Stimulated activated naive CD4-positive, alpha-beta T cell treated with Interleukin-2 at 50 U/mL for 16 hours (primary cell): ENCODE measurements around the gene MAP7D1.
"Not testable (repeated sequence)": the region's sequence is repeated elsewhere in the genome, so short reads cannot be mapped to it uniquely, and the experiment has no call there.

ENCODE experiments used
- DNase-seq: peaks from one replicate; lab custom pipeline; 2025; lab: John Stamatoyannopoulos, UW

MAP7D1 gene

GRCh38 chr1:36203554-36204346 lies 47.8 kb downstream of the MAP7D1 start:
- DNase-seq, result no peak

GRCh38 chr1:36204347-36204909 lies 48.5 kb downstream of the MAP7D1 start:
- DNase-seq, result no peak

GRCh38 chr1:36206323-36206858 lies 50.4 kb downstream of the MAP7D1 start:
- DNase-seq, result no peak

- no peak for DNase-seq
These were observed 51.4 kb downstream of the MAP7D1 start for GRCh38 chr1:36207339-36207738.

- no peak for DNase-seq
These were observed 53.2 kb downstream of the MAP7D1 start for GRCh38 chr1:36208978-36209703.

- no peak for DNase-seq
These were observed 55.3 kb downstream of the MAP7D1 start for GRCh38 chr1:36211307-36211706.

- DNase-seq, result no peak
These were observed 55.9 kb downstream of the MAP7D1 start for GRCh38 chr1:36211841-36212240.

- no peak for DNase-seq
These were observed 56.8 kb downstream of the MAP7D1 start for GRCh38 chr1:36212782-36213181.

GRCh38 chr1:36217670-36218069 lies 61.7 kb downstream of the MAP7D1 start:
- DNase-seq, result no peak

- DNase-seq, result not testable (repeated sequence)
These were observed 65.9 kb downstream of the MAP7D1 start for GRCh38 chr1:36221901-36222300.

- DNase-seq, result no peak
These were observed 66.8 kb downstream of the MAP7D1 start for GRCh38 chr1:36222481-36223380.

- peak; percentile 73 for DNase-seq
These were observed 67.5 kb downstream of the MAP7D1 start for GRCh38 chr1:36223381-36223995.

GRCh38 chr1:36223996-36224536 lies 68.1 kb downstream of the MAP7D1 start, which contains the start of gene THRAP3:
Gene THRAP3, plus strand, starts transcription at chr1:36224443. Its CDS starts 58,121 bp downstream, at chr1:36282564.
- DNase-seq, result peak; percentile 99

- peak; percentile 90 for DNase-seq
These were observed 68.8 kb downstream of the MAP7D1 start for GRCh38 chr1:36224537-36225282.

GRCh38 chr1:36225283-36225899 lies 69.4 kb downstream of the MAP7D1 start:
- DNase-seq, result no peak

- not testable (repeated sequence) for DNase-seq
These were observed 74.3 kb downstream of the MAP7D1 start for GRCh38 chr1:36230279-36230678.
